ENCODE measurements around the gene MLPH.

Gene MLPH

GRCh38 chr2:237569041-237569440 lies 82.0 kb downstream of the MLPH start:
- no peak overlapping the region for H2AK5ac ChIP-seq (ENCODE audit: low read length, severe bottlenecking)
- no peak overlapping the region for H4K91ac ChIP-seq (ENCODE audit: low read length)
- H3K4ac ChIP-seq (ENCODE audit: low read depth in 1 of 2, low read length in 2 of 2): no peak overlapping the region
- H3K14ac ChIP-seq (ENCODE audit: low read length in 2 of 2): no peak overlapping the region
- 96% methylated on average over 5 of the region's 5 CpGs for WGBS
- H2BK15ac ChIP-seq (ENCODE audit: low read depth, poor library complexity, severe bottlenecking): no peak overlapping the region
- no peaks in the 10 kb centered on the region for H3K36me3 ChIP-seq (ENCODE audit: control insufficient read depth in 1 of 2, insufficient read depth in 2 of 2, low read depth in 1 of 2, low read length in 2 of 2)
- H3K18ac ChIP-seq (ENCODE audit: low read depth in 1 of 2, low read length in 2 of 2): no peak overlapping the region
- no peak overlapping the region for H2BK120ac ChIP-seq (ENCODE audit: low read depth, low read length)
- H3K9me3 ChIP-seq (ENCODE audit: control insufficient read depth, low read length): no peaks in the 10 kb centered on the region
- H2AFZ ChIP-seq (ENCODE audit: low read depth, low read length): no peak overlapping the region
- no peak overlapping the region for H2BK5ac ChIP-seq (ENCODE audit: low read depth, low read length, poor library complexity, severe bottlenecking)
- peaks cover 9 to 12% of the 10 kb centered on the region in 2 experiments for H3K27me3 ChIP-seq (ENCODE audit: control insufficient read depth in 1 of 2, insufficient read depth in 1 of 2, low read length in 2 of 2)
- H3K23ac ChIP-seq (ENCODE audit: low read length in 2 of 2): no peak overlapping the region
- no peak overlapping the region for H4K8ac ChIP-seq (ENCODE audit: low read length)
- no peak overlapping the region for H3K9ac ChIP-seq (ENCODE audit: low read length)
- H3K4me3 ChIP-seq (ENCODE audit: insufficient read depth in 1 of 2, low read depth in 1 of 2, low read length in 2 of 2): no peak overlapping the region
- no peaks in the 10 kb centered on the region for H3K79me1 ChIP-seq (replicated peaks; ENCODE audit: low read length, poor library complexity, severe bottlenecking)
- H2BK12ac ChIP-seq (ENCODE audit: low read length in 2 of 2): no peak overlapping the region
- no peak overlapping the region for H3K4me2 ChIP-seq (ENCODE audit: low read length, poor library complexity, severe bottlenecking)
- H3K27ac ChIP-seq (ENCODE audit: low read length, poor library complexity, severe bottlenecking): no peak overlapping the region
- peaks cover 7% of the 10 kb centered on the region for H3K4me1 ChIP-seq (ENCODE audit: control insufficient read depth, insufficient read depth, low read depth, low read length)
- DNase-seq: no peak

- Histone ChIP-seq H3K79me1 (replicated peaks; ENCODE audit: low read length, poor library complexity, severe bottlenecking) (no peaks in the 10 kb centered on the region), H3K27me3 (ENCODE audit: control insufficient read depth in 1 of 2, insufficient read depth in 1 of 2, low read length in 2 of 2) (peaks cover under 1 to 4% of the 10 kb centered on the region in 2 experiments), H2BK15ac (ENCODE audit: low read depth, poor library complexity, severe bottlenecking) (no peak overlapping the region), H3K9ac (ENCODE audit: low read length) (no peak overlapping the region), H2AK5ac (ENCODE audit: low read length, severe bottlenecking) (no peak overlapping the region), H4K91ac (ENCODE audit: low read length) (no peak overlapping the region), H2BK120ac (ENCODE audit: low read depth, low read length) (no peak overlapping the region), H2BK5ac (ENCODE audit: low read depth, low read length, poor library complexity, severe bottlenecking) (no peak overlapping the region), H3K36me3 (ENCODE audit: control insufficient read depth in 1 of 2, insufficient read depth in 2 of 2, low read depth in 1 of 2, low read length in 2 of 2) (no peaks in the 10 kb centered on the region), H3K23ac (ENCODE audit: low read length in 2 of 2) (no peak overlapping the region), H3K9me3 (ENCODE audit: control insufficient read depth, low read length) (no peaks in the 10 kb centered on the region), H3K4ac (ENCODE audit: low read depth in 1 of 2, low read length in 2 of 2) (no peak overlapping the region), H3K14ac (ENCODE audit: low read length in 2 of 2) (no peak overlapping the region), H3K4me2 (ENCODE audit: low read length, poor library complexity, severe bottlenecking) (no peak overlapping the region), H2BK12ac (ENCODE audit: low read length in 2 of 2) (peak overlapping the region in 1 of 2 experiments; percentile 6), H3K4me3 (ENCODE audit: insufficient read depth in 1 of 2, low read depth in 1 of 2, low read length in 2 of 2) (no peak overlapping the region), H3K27ac (ENCODE audit: low read length, poor library complexity, severe bottlenecking) (no peak overlapping the region), H4K8ac (ENCODE audit: low read length) (no peak overlapping the region), H3K4me1 (ENCODE audit: control insufficient read depth, insufficient read depth, low read depth, low read length) (peaks cover 7% of the 10 kb centered on the region), H2AFZ (ENCODE audit: low read depth, low read length) (no peak overlapping the region), H3K18ac (ENCODE audit: low read depth in 1 of 2, low read length in 2 of 2) (no peak overlapping the region)
- DNase-seq: no peak
- 90% methylated on average over 3 of the region's 3 CpGs for WGBS
Observed at GRCh38 chr2:237569896-237570295, 82.8 kb downstream of the MLPH start.

DNA sequence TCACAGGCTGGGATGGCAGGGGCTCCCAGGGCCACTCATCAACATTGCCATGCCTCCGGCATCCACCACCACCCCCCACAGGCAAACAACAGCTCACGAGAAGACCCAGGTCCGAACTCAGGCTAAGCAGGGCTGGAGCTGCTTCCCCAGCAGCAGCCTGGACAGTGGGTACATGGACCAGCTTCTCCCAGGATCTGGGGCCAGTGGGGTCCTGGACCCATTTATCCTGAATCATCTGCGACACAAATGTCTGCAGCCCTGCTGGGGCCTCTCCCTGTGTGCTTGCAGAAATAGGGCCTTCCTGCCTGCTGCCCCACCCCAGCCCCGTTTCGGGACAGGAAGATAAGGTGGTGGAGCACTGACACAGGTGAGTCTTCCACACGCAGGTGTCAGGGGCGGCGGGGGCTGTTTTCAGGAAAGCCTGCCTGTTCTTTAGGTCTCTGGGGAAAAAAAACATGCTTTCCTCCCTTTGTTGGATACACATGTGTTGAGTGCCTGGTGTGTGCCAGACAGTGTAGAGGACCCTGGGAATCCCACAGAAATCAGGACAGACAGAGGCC lies 83.8 kb downstream of the MLPH start:
- no peak overlapping the region for H3K4me2 ChIP-seq (ENCODE audit: low read length, poor library complexity, severe bottlenecking)
- no peak overlapping the region for H2BK120ac ChIP-seq (ENCODE audit: low read depth, low read length)
- H3K36me3 ChIP-seq (ENCODE audit: control insufficient read depth in 1 of 2, insufficient read depth in 2 of 2, low read depth in 1 of 2, low read length in 2 of 2): no peaks in the 10 kb centered on the region

GRCh38 chr2:237571551-237571950 lies 84.5 kb downstream of the MLPH start:
- Histone ChIP-seq H3K9ac (ENCODE audit: low read length) (peak overlapping the region; percentile 67), H3K14ac (ENCODE audit: low read length in 2 of 2) (no peak overlapping the region), H2BK15ac (ENCODE audit: low read depth, poor library complexity, severe bottlenecking) (no peak overlapping the region), H3K9me3 (ENCODE audit: control insufficient read depth, low read length) (no peaks in the 10 kb centered on the region), H3K79me1 (replicated peaks; ENCODE audit: low read length, poor library complexity, severe bottlenecking) (no peaks in the 10 kb centered on the region), H2BK12ac (ENCODE audit: low read length in 2 of 2) (peak overlapping the region; percentile 11 to 81), H3K27ac (ENCODE audit: low read length, poor library complexity, severe bottlenecking) (no peak overlapping the region), H2BK120ac (ENCODE audit: low read depth, low read length) (no peak overlapping the region), H3K27me3 (ENCODE audit: control insufficient read depth in 1 of 2, insufficient read depth in 1 of 2, low read length in 2 of 2) (peaks cover 0 to 5% of the 10 kb centered on the region in 2 experiments), H2AFZ (ENCODE audit: low read depth, low read length) (peak overlapping the region; percentile 3), H3K4ac (ENCODE audit: low read depth in 1 of 2, low read length in 2 of 2) (peak overlapping the region; percentile 24 to 37), H3K23ac (ENCODE audit: low read length in 2 of 2) (no peak overlapping the region), H2AK5ac (ENCODE audit: low read length, severe bottlenecking) (peak overlapping the region; percentile 42), H3K36me3 (ENCODE audit: control insufficient read depth in 1 of 2, insufficient read depth in 2 of 2, low read depth in 1 of 2, low read length in 2 of 2) (no peaks in the 10 kb centered on the region), H3K4me2 (ENCODE audit: low read length, poor library complexity, severe bottlenecking) (no peak overlapping the region), H4K8ac (ENCODE audit: low read length) (peak overlapping the region; percentile 71), H3K4me3 (ENCODE audit: insufficient read depth in 1 of 2, low read depth in 1 of 2, low read length in 2 of 2) (no peak overlapping the region), H3K18ac (ENCODE audit: low read depth in 1 of 2, low read length in 2 of 2) (peak overlapping the region; percentile 38 to 77), H3K4me1 (ENCODE audit: control insufficient read depth, insufficient read depth, low read depth, low read length) (peaks cover 7% of the 10 kb centered on the region), H4K91ac (ENCODE audit: low read length) (peak overlapping the region; percentile 94), H2BK5ac (ENCODE audit: low read depth, low read length, poor library complexity, severe bottlenecking) (no peak overlapping the region)
- WGBS: 93% methylated on average over 7 of the region's 7 CpGs
- DNase-seq: no peak

More for the DNA sequence above, 83.8 kb downstream of the MLPH start:
- Histone ChIP-seq H2BK15ac (ENCODE audit: low read depth, poor library complexity, severe bottlenecking) (peak overlapping the region; percentile 6), H3K9me3 (ENCODE audit: control insufficient read depth, low read length) (no peaks in the 10 kb centered on the region), H3K14ac (ENCODE audit: low read length in 2 of 2) (no peak overlapping the region), H3K79me1 (replicated peaks; ENCODE audit: low read length, poor library complexity, severe bottlenecking) (no peaks in the 10 kb centered on the region), H3K23ac (ENCODE audit: low read length in 2 of 2) (no peak overlapping the region), H2BK5ac (ENCODE audit: low read depth, low read length, poor library complexity, severe bottlenecking) (no peak overlapping the region), H3K4ac (ENCODE audit: low read depth in 1 of 2, low read length in 2 of 2) (peak overlapping the region in 1 of 2 experiments; percentile 37), H3K9ac (ENCODE audit: low read length) (no peak overlapping the region), H4K91ac (ENCODE audit: low read length) (no peak overlapping the region), H3K27me3 (ENCODE audit: control insufficient read depth in 1 of 2, insufficient read depth in 1 of 2, low read length in 2 of 2) (no peaks in the 10 kb centered on the region), H2BK12ac (ENCODE audit: low read length in 2 of 2) (no peak overlapping the region), H4K8ac (ENCODE audit: low read length) (no peak overlapping the region), H2AFZ (ENCODE audit: low read depth, low read length) (no peak overlapping the region), H2AK5ac (ENCODE audit: low read length, severe bottlenecking) (no peak overlapping the region), H3K27ac (ENCODE audit: low read length, poor library complexity, severe bottlenecking) (no peak overlapping the region), H3K4me3 (ENCODE audit: insufficient read depth in 1 of 2, low read depth in 1 of 2, low read length in 2 of 2) (no peak overlapping the region), H3K18ac (ENCODE audit: low read depth in 1 of 2, low read length in 2 of 2) (no peak overlapping the region), H3K4me1 (ENCODE audit: control insufficient read depth, insufficient read depth, low read depth, low read length) (peaks cover 7% of the 10 kb centered on the region)
- WGBS: 93% methylated on average over 9 of the region's 9 CpGs
- no peak for DNase-seq
